NOMO-1 treated with DMSO at 0.1 percent for 48 hours (cell line): Measurements from ENCODE around the gene SHTN1.

Source experiments
- DNase-seq: peaks from one replicate; lab custom pipeline; 2025; ENCODE audit not compliant: unreplicated experiment; lab: John Stamatoyannopoulos, UW

Gene SHTN1, protein sequence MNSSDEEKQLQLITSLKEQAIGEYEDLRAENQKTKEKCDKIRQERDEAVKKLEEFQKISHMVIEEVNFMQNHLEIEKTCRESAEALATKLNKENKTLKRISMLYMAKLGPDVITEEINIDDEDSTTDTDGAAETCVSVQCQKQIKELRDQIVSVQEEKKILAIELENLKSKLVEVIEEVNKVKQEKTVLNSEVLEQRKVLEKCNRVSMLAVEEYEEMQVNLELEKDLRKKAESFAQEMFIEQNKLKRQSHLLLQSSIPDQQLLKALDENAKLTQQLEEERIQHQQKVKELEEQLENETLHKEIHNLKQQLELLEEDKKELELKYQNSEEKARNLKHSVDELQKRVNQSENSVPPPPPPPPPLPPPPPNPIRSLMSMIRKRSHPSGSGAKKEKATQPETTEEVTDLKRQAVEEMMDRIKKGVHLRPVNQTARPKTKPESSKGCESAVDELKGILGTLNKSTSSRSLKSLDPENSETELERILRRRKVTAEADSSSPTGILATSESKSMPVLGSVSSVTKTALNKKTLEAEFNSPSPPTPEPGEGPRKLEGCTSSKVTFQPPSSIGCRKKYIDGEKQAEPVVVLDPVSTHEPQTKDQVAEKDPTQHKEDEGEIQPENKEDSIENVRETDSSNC

DNA sequence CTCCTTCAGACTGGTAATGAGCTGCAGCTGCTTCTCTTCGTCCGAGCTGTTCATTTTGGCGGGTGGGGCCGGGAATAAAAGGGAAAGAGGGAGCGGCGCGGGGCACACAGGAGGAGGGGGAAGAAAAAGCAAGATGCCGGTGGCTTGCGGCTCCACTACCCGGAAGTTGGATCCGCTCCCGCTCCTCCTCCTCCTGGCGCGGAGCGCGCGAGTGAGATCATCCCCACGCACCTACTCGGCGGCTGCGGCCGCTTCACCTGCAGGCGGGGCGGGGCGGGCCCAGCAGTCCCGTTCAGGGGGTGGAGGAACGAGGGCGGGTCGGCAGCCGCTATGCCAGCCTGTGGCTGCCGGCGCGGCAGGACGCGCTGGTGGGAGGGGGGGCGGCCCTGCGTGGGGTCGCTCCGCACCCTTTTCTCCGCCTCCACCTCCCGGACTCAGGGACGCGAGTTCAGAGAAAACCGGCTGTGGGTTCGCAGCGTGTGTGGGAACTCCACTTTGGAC, at the start of gene SHTN1:
Gene SHTN1, minus strand, starts transcription at position 162 of the 501 bp plus-strand sequence. Its CDS starts 108 bp downstream, at position 54.
- peak; percentile 41 for DNase-seq

DNA sequence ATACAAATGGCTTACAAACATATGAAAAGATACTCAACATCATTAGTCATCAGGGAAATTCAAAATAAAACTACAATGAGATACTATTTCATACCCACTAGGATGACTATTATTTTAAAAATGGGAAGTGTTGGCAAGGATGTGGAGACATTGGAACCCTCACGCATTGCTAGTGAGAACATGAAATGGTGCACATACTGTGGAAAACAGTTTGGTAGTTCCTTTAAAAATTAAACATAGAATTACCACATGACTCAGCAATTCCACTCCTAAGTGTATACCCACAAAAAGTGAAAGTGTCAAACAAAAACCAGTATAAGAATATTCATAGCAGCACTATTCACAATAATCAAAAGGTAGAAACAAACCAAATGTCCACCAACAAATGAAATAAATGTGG, 48.5 kb upstream of the SHTN1 start:
- no peak for DNase-seq

DNA sequence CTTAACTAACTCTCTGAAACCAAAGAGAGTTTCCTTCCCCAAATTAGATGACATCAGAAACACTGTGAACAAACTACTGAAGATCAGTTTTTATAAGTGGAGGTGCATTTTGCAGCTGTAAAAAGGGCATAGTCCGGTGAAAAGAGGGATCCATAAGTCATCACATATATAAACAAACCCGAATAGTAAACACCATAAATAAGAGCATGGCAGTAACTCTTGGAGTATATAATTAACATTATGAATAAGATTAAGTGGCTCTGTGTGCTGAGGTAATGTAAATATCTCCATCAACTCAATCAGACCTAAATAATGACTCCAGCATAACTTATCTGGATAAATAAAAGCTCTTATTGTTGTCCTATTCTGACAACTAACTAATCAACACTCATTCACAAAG, 43.0 kb upstream of the SHTN1 start:
- no peak for DNase-seq

DNA sequence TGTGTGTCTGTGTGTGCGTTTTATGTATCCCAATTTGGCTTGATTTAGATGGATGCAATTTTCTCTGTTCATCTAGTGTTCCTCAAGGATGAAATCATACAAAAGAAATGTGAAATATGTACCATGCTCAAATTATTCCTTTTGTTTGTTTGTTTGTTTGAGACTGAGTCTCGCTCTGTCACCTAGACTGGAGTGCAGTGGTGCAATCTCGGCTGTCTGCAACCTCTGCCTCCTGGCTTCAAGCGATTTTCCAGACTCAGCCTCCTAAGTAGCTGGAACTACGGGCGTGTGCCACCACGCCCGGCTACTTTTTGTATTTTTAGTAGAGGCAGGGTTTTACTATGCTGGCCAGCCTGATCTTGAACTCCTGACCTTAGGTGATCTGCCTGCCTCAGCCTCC, 11.3 kb upstream of the SHTN1 start:
- DNase-seq, result no peak

DNA sequence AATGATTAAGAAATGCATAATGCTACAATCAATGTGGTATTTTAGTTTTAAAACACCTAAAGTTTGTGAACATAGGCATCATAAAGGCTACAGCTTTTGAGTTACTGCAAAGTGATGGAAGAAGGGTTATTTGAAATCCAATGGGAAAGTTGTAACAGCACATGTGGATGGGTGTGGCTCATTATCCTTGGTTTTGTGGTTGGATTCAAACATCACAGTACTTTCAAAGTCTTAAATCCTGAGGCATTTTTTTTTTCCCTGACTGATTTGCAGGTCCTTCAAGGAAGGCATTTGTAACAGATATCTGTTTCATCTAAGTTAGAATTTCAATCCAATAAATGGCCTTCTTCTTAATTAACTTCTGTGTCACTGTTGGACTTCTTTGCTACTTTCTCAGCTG, 9.8 kb upstream of the SHTN1 start:
- no peak for DNase-seq

DNA sequence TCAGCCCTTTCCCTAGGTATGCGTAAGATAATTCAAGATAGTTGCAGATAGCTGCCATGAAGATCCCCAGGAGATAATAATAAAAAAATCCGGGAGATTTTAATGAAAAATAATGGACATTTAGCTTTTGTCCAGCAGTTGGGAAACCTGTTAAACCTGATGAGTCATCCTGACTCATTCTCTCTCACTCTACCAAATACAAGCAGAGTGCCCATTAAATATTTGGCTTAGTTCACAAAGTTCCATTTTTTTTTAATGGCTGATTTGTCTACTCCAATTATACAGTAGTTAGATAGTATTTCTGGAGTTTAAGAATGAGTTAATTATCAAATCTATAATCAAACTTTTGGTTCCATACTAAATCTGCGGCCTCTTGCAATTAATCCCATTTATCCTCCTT, 2.1 kb upstream of the SHTN1 start:
- peak; percentile 18 for DNase-seq

DNA sequence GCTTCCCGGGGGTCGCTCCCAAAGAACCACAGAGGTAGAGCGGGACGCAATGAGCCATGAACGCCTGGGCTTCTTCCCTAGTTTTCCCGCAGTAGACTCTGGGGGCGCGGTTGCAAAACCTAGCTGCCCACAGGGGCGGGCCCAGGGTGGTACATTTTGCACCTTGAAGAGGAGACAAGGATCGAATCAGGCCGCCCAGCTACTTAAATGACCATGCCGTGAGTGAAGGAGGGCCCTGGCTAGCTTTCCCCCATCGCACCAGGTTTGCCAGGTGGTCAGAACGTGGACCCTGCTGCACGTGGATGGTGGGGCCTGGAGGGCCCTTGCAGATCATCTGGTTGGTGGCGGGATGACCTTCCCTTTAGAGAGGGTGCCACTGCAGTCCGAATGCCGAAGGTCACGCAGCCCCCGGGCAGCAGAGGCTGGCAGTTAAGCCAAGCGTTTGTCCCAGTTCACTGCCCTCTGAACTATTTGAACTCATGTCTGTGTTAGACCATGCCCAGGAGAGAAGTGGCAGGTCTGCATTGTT, 604 bp upstream of the SHTN1 start:
- DNase-seq, result no peak

DNA sequence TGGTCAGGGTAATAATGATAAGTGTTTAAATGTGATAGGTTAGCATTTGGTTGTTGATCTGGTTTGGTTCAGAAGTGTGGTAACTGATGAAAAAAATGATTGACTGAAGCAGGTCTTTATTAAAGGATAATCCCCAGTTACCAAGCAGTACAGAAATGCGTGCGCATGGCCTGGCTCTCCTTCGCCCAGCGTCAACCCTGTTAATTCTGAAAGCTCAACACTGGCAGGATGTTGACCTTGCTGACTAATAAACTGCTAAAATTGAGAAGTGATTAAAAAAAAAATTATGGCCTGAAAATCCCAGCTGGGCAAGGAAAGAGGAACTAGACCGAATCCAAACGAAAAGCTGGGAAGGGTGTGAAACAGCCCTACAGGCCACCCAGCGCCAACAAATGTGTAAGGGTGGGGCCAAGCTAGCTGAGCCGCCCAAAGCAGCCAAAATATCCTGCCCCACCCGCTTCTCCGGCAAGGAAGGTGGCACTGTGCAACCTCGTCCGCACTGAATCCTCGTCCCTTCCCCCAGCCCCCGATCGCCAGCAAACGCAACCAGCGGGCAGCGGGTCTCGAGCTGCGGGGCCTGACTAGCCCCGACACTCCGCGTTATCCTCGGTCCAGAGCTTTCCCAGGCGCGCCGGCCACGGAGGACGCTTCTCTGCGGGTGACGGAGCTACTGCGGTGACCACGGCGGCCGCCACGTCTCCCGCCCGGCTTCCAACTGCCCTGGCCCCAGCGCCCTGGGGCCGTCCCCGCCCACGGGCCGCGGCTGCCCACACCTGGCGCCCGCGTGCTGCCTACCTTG, 561 bp downstream of the SHTN1 start:
- DNase-seq, result peak; percentile 80

DNA sequence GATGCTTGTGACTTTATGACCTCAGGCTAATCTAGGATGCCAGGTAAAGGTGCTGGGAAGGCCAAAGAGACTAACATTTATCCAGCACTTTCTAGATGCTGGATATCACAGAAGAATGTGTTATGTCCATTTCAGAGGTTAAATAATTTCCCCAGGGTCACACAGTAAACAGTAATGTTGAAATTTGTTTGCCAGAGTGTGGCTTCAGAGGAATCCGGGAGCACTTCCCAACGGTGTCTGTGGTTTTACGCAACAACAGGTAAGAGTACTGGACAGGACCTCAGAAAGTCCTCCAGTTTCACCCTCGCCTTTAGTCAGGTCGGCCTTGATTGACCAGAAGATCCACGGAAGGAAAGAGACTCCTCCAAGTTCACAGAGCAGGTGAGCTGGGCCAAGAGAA, 1.7 kb downstream of the SHTN1 start:
- DNase-seq, result no peak

DNA sequence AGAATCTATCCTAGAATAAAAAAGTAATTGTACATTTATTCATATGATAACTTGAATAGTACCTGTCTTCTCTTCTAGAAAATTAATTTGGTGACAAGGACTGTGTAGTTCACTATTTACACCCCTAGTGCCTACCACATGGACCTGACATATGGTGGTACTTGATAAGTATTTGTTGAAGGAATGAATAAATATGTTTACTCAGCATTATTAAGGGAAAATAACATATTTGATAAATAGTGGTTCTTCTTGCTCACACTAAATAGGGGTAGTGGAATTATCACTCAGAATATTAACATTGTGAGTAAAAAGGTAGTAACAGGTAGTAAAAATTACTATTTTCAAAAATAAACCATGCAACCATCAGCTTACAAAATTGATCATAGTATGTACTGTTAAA, 2.8 kb downstream of the SHTN1 start:
- no peak for DNase-seq

DNA sequence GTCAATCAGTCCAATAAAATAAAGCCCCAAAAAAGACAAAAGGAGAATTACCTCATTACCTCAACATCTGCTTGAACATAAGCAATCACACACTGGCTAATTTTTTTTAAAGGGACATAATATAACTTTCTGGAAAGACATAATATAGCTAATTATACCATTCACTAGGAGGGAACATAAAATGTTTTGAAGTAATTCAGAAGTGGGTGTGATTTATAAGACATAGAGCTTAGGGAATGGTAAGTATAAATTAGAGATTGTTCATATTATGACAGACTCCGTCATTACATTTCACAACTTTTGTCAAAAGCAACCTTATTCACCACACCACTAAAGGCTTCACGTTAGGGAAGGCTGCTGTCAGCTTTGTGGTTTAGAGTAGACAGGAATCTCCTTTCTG, 3.8 kb downstream of the SHTN1 start:
- peak; percentile 67 for DNase-seq

DNA sequence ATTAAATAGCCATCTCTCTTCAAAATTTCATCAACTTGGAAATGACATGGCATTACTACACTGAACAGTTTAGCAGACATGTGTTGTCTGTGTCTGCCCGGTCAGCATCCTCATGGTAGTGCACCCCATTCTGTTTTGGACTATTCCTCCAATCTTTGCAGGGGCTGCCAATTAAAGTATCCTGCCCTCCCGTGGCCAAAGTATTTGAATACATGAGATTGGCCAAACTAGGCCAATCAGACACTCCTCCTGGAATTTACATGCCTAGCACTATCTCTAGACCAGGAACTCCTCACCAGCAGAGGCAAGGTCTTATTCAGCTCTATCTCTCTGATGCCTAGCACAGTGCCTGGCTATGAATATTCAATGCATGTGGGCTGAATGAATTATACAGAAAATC, 4.4 kb downstream of the SHTN1 start:
- no peak for DNase-seq

DNA sequence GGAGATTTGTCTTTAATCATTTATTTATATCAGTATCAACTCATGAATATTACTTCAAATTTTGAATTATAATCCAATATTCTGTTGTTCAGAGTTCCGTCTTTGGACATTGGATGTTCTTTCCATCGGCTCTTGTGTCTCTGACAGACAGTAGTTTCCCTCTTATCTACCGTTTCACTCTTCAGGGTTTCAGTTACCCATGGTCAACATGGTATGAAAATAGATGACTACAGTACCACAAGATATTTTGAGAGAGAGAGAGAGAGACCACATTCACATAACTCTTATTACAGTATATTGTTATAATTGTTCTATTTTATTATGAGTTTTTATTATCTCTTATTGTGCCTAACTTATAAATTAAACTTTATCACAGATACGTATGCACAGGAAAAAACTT, 6.8 kb downstream of the SHTN1 start:
- no peak for DNase-seq

DNA sequence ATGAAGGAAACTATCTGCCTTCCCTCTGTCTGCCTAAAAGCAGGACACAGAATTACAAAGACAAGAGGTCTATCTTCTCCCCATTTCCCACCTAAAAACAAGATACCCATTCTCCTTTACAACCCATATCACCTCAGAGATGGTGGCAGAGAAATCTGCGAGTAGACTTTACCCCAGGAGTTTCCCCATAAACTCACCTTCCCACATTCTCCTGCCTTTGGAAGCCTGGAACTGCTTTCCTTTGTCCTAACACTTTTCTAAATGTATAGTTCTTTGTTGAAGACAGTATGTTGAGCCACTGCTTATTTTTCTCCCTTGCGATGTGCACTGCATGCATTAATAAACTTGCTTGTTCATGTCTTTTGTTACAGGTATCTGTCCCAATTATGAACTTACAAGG, 8.0 kb downstream of the SHTN1 start:
- no peak for DNase-seq

DNA sequence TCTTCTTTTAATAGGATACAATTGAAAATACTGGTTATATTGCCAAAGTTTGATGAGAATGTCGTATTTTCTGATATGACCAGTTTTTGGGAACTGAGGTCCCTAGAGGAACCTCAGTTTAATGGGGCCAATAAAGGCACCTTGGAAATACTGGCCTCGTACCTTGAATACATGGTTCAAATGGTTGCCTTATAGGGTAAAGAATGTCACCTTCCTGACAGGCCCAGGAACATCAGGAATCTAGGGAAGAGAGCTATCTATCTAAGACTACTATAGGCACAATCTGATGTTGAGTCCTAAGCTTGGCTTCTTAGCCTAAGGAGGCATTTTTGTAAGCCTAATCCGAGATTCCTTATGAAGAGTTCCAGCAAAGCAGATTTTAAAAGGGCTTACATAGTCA, 9.3 kb downstream of the SHTN1 start:
- no peak for DNase-seq

DNA sequence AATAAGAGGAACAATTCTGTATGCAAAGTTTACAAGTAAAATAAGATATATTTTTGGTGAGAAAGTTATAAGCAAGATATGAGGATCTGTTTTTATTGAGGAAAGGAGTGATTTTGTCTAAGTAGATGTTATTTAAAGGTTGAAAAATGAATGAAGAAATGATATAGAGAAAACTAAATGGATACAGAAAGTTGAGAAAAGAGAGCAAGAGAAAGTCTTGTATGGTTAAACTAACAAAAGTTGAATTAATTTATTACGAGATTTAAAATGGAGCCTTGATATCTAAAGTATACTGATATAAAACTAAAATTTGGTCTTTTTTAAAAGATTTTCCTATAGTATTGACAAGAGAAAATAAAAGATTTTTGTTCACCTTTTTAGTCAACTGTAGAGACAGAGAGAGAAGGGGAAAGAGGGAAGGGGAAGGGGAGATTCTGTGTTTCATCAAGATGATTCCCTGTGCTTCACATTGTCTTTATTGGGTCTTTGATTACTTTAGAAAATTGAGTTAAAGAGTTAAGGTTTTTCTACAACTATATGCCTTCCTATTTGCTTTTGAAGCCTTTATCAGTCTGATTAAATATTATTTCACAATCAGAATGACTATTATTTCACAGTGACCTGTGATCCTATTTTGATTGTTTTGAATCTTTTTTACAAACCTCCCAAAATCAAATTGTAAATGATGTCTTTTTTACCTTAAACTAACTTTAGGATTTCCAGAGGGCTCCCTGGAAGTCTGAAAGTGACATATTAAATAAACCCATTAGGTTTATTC, 10.7 kb downstream of the SHTN1 start:
- no peak for DNase-seq

DNA sequence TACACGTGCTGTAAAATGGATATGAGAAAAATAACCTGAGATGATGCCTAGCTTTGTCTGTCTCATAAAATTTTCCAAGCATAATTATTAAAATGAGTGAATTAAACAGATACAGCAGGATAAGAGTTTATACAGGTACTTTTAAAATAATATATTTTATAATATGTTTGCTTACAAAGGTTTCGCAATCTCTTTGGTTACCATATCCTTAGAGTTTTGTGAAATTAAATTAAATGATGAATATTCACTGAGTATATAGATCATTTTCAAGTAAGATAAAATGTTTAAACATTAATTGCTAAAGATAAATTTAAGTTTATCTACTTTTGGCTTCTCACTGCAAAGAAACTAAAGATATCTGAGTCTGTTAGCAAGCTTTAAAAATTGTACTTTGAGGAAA, 11.4 kb downstream of the SHTN1 start:
- no peak for DNase-seq

DNA sequence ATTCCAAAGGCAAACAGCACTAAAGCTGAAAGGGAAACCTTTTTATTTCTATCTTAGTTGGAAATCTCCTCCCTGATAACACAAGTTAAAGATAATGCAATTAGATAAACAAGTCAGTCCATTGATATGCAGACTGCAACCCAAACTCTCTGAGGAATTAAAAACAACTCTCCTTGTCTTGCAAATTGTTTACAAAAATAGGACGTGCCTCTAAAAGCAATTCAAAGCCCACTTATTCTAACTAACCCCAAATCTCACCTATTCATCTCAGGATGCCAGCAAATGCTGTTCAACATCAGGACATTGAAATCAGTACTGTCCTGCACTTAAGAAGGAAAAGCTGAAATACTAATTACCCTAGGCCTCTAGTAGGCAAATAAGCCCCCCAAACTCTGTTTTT, 12.8 kb downstream of the SHTN1 start:
- DNase-seq, result no peak

DNA sequence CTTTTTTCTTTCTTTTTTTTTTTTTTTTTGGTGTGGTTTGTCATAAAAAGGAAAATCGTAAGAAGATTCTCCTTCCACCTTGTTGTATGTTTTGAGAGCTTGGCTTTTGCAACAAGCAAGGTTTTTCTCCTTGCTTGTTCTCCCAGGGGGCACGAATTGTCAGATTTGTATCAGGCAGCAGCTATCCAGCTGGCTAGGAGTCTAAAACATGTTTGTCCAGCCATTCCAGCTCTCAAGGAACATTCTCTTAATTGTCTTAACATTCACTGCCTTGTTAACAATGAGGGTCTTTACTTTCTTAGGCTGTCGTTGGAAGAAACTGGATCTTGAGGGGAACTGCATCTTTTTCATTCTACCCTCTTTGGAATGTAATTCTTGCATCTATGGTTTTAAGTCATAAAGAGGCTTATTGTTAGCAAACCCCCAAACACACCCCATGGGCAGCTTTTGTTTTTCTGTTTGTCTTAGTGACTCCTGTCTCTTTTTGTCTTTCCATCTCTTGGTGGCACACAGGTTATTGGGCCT, 14.6 kb downstream of the SHTN1 start:
- DNase-seq, result no peak

DNA sequence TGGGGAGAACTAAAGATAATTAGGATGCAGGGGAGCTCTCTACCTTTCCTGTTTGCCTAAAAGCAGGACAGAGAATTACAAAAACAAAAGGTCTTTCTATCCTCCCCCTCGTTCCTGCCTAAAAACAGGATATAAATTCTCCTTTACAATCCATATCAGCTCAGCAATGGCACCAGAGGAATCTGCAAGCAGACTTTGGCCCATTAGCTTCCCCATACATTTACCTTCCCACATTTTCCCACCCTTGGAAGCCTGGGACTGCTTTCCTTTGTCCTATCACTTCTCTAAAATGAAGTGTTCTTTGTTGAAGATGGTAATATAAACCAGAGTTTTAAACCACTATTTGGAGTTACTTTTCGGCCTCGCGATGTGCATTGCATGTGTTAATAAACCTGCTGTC, 15.5 kb downstream of the SHTN1 start:
- DNase-seq, result no peak

DNA sequence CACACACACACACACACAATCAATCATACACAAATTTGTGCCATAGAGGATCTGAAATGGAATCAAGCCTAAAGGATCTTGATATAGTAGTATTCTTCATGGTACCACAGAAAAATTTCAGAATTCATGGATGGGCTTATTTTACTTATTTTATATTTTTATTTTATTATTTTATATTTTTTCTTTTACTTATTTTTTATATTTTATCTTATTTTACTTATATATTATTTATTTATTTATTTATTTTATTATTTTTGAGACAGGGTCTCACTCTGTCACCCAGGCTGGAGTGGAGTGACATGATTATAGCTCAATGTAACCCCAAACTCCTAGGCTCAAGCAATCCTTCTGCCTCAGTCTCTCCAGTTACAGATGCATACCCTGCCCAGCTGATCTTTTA, 16.7 kb downstream of the SHTN1 start:
- DNase-seq, result no peak
